GM12801 (cell line): ENCODE data around the gene MRPL33.

ENCODE experiments used
- CTCF ChIP-seq: IDR thresholded peaks from one replicate; pipeline ENCODE4 v1.5.1; 2011; ENCODE audit warnings: control low read depth; ENCODE audit not compliant: insufficient read length; ENCODE audit errors: extremely low read depth

MRPL33 gene

GRCh38 chr2:27756544-27757498 is 14.7 kb upstream of the MRPL33 start:
- TF ChIP-seq CTCF = no peak

GRCh38 chr2:27762951-27763906 is 8.3 kb upstream of the MRPL33 start:
- no peak for TF ChIP-seq CTCF

- no peak for TF ChIP-seq CTCF
Measured at GRCh38 chr2:27763907-27764267, 7.6 kb upstream of the MRPL33 start.

GRCh38 chr2:27765621-27766286 is 5.8 kb upstream of the MRPL33 start:
- no peak for TF ChIP-seq CTCF

GRCh38 chr2:27766287-27766661 is 5.2 kb upstream of the MRPL33 start:
- TF ChIP-seq CTCF = no peak

- TF ChIP-seq CTCF = no peak
Measured at GRCh38 chr2:27771202-27771547, 344 bp upstream of the MRPL33 start.

- TF ChIP-seq CTCF = no peak
Measured at GRCh38 chr2:27772804-27773203, 1.3 kb downstream of the MRPL33 start.
